ENCODE data around the gene SDSL. TPM values are rescaled to one million over a fixed set of nuclear protein-coding genes. Genes with fewer than 3 reads are reported as not detected.
A peak's percentile ranks its signal among the peaks of the same experiment; 100 is the strongest.

The SDSL gene
- total RNA-seq, 2 donors from 2014 or later, result 14.7 to 20.1 TPM

- DNase-seq (no peak), ATAC-seq (no peak)
- intact Hi-C loops (cut with DNase I, micrococcal nuclease), result no loop called here
These were observed 28.4 kb upstream of the SDSL start for GRCh38 chr12:113393749-113394148.

GRCh38 chr12:113395119-113395518 is 27.1 kb upstream of the SDSL start:
- ATAC-seq, result no peak
- no peak for DNase-seq
- intact Hi-C loops (cut with DNase I, micrococcal nuclease), result no loop called here

- no peak for ATAC-seq
- intact Hi-C loops (cut with DNase I, micrococcal nuclease), result no loop called here
- no peak for DNase-seq
These were observed 26.0 kb upstream of the SDSL start for GRCh38 chr12:113396200-113396599.

GRCh38 chr12:113396828-113397496 is 25.2 kb upstream of the SDSL start:
- ATAC-seq, result no peak
- DNase-seq, result no peak
- intact Hi-C loops (cut with DNase I, micrococcal nuclease), result no loop called here

- intact Hi-C loops (cut with DNase I, micrococcal nuclease), result no loop called here
- DNase-seq, result no peak
- no peak for ATAC-seq
These were observed 24.5 kb upstream of the SDSL start for GRCh38 chr12:113397497-113398197.

GRCh38 chr12:113398346-113399290 is 23.6 kb upstream of the SDSL start:
- ATAC-seq, result no peak
- intact Hi-C loops (cut with DNase I, micrococcal nuclease), result no loop called here

GRCh38 chr12:113399490-113399889 is 22.7 kb upstream of the SDSL start:
- intact Hi-C loops (cut with DNase I, micrococcal nuclease), result no loop called here
- ATAC-seq (no peak), DNase-seq (no peak)

More at GRCh38 chr12:113398346-113399290, 23.6 kb upstream of the SDSL start:
- DNase-seq, result no peak

- DNase-seq (no peak), ATAC-seq (no peak)
- intact Hi-C loops (cut with DNase I, micrococcal nuclease), result no loop called here
These were observed 21.8 kb upstream of the SDSL start for GRCh38 chr12:113400362-113400761.

- intact Hi-C loops (cut with DNase I, micrococcal nuclease), result no loop called here
- DNase-seq (no peak), ATAC-seq (no peak)
These were observed 20.8 kb upstream of the SDSL start for GRCh38 chr12:113401066-113402000.

GRCh38 chr12:113402586-113403260 is 19.5 kb upstream of the SDSL start:
- DNase-seq (no peak), ATAC-seq (no peak)
- intact Hi-C loops (cut with DNase I, micrococcal nuclease), result no loop called here

GRCh38 chr12:113403435-113404415 is 18.5 kb upstream of the SDSL start, which contains the start of gene SDS:
Gene SDS (minus strand): TSS chr12:113403887. CDS start chr12:113399708, 4,179 bp downstream.
- ATAC-seq, result peak; percentile 49

GRCh38 chr12:113405694-113406093 is 16.5 kb upstream of the SDSL start:
- ATAC-seq (no peak), DNase-seq (no peak)
- intact Hi-C loops (cut with DNase I, micrococcal nuclease), result no loop called here

More at GRCh38 chr12:113403435-113404415, 18.5 kb upstream of the SDSL start, which contains the start of gene SDS:
- peak; percentile 36 to 39 for DNase-seq
- intact Hi-C loops (cut with DNase I, micrococcal nuclease), result no loop called here

GRCh38 chr12:113407931-113408600 is 14.1 kb upstream of the SDSL start:
- no peak for DNase-seq
- ATAC-seq, result no peak
- intact Hi-C loops (cut with DNase I, micrococcal nuclease), result no loop called here

- intact Hi-C loops (cut with DNase I, micrococcal nuclease), result no loop called here
These were observed 13.4 kb upstream of the SDSL start for GRCh38 chr12:113408756-113409298.

GRCh38 chr12:113409462-113410124 is 12.6 kb upstream of the SDSL start:
- DNase-seq (no peak), ATAC-seq (no peak)
- intact Hi-C loops (cut with DNase I, micrococcal nuclease), result no loop called here

More at GRCh38 chr12:113408756-113409298, 13.4 kb upstream of the SDSL start:
- no peak for ATAC-seq
- no peak for DNase-seq
